Measurements from ENCODE around the gene SCAF1.
"Not testable (repeated sequence)": the region's sequence is repeated elsewhere in the genome, so short reads cannot be mapped to it uniquely, and the experiment has no call there.

SCAF1 gene

GRCh38 chr19:49599378-49600295 is 42.4 kb upstream of the SCAF1 start:
- DNase-seq (ENCODE audit: insufficient read length), result no peak
- FAIRE-seq, result no peak
- TF ChIP-seq POLR2AphosphoS5 (IDR thresholded peaks at IDR 0.05; ENCODE audit: low read depth, low read length), result no peak
- TF ChIP-seq TAF1 (IDR thresholded peaks at IDR 0.05; ENCODE audit: borderline replicate concordance, low read depth, low read length), result no peak
- no peak for TF ChIP-seq POLR2A (IDR thresholded peaks at IDR 0.05; ENCODE audit: low read depth, low read length)

GRCh38 chr19:49601482-49602038 is 40.4 kb upstream of the SCAF1 start:
- TF ChIP-seq POLR2AphosphoS5 (IDR thresholded peaks at IDR 0.05; ENCODE audit: low read depth, low read length), result no peak
- TF ChIP-seq TAF1 (IDR thresholded peaks at IDR 0.05; ENCODE audit: borderline replicate concordance, low read depth, low read length), result no peak
- no peak for TF ChIP-seq POLR2A (IDR thresholded peaks at IDR 0.05; ENCODE audit: low read depth, low read length)
- DNase-seq (ENCODE audit: insufficient read length) (no peak), FAIRE-seq (no peak)

- TF ChIP-seq TAF1 (IDR thresholded peaks at IDR 0.05; ENCODE audit: borderline replicate concordance, low read depth, low read length), result no peak
- TF ChIP-seq POLR2A (IDR thresholded peaks at IDR 0.05; ENCODE audit: low read depth, low read length), result no peak
- no peak for TF ChIP-seq POLR2AphosphoS5 (IDR thresholded peaks at IDR 0.05; ENCODE audit: low read depth, low read length)
- FAIRE-seq (no peak), DNase-seq (ENCODE audit: insufficient read length) (no peak)
These were observed 39.2 kb upstream of the SCAF1 start for GRCh38 chr19:49602806-49603205.

- TF ChIP-seq POLR2A (IDR thresholded peaks at IDR 0.05; ENCODE audit: low read depth, low read length) (no peak), TAF1 (IDR thresholded peaks at IDR 0.05; ENCODE audit: borderline replicate concordance, low read depth, low read length) (no peak), POLR2AphosphoS5 (IDR thresholded peaks at IDR 0.05; ENCODE audit: low read depth, low read length) (no peak)
- FAIRE-seq (no peak), DNase-seq (ENCODE audit: insufficient read length) (no peak)
These were observed 36.4 kb upstream of the SCAF1 start for GRCh38 chr19:49605605-49606004.

GRCh38 chr19:49609499-49610092 is 32.4 kb upstream of the SCAF1 start:
- DNase-seq (ENCODE audit: insufficient read length) (no peak), FAIRE-seq (no peak)
- TF ChIP-seq TAF1 (IDR thresholded peaks at IDR 0.05; ENCODE audit: borderline replicate concordance, low read depth, low read length) (no peak), POLR2AphosphoS5 (IDR thresholded peaks at IDR 0.05; ENCODE audit: low read depth, low read length) (no peak), POLR2A (IDR thresholded peaks at IDR 0.05; ENCODE audit: low read depth, low read length) (no peak)

GRCh38 chr19:49613374-49613773 is 28.6 kb upstream of the SCAF1 start:
- FAIRE-seq (no peak), DNase-seq (ENCODE audit: insufficient read length) (no peak)
- TF ChIP-seq TAF1 (IDR thresholded peaks at IDR 0.05; ENCODE audit: borderline replicate concordance, low read depth, low read length) (no peak), POLR2AphosphoS5 (IDR thresholded peaks at IDR 0.05; ENCODE audit: low read depth, low read length) (no peak), POLR2A (IDR thresholded peaks at IDR 0.05; ENCODE audit: low read depth, low read length) (no peak)

- TF ChIP-seq TAF1 (IDR thresholded peaks at IDR 0.05; ENCODE audit: borderline replicate concordance, low read depth, low read length) (no peak), POLR2AphosphoS5 (IDR thresholded peaks at IDR 0.05; ENCODE audit: low read depth, low read length) (no peak), POLR2A (IDR thresholded peaks at IDR 0.05; ENCODE audit: low read depth, low read length) (no peak)
- DNase-seq (ENCODE audit: insufficient read length) (no peak), FAIRE-seq (no peak)
These were observed 27.7 kb upstream of the SCAF1 start for GRCh38 chr19:49614096-49614833.

- no peak for DNase-seq (ENCODE audit: insufficient read length)
- TF ChIP-seq POLR2A (IDR thresholded peaks at IDR 0.05; ENCODE audit: low read depth, low read length) (no peak), TAF1 (IDR thresholded peaks at IDR 0.05; ENCODE audit: borderline replicate concordance, low read depth, low read length) (no peak)
- FAIRE-seq, result no peak
These were observed 26.1 kb upstream of the SCAF1 start for GRCh38 chr19:49615861-49616260.

- DNase-seq (ENCODE audit: insufficient read length) (no peak), FAIRE-seq (no peak)
- TF ChIP-seq TAF1 (IDR thresholded peaks at IDR 0.05; ENCODE audit: borderline replicate concordance, low read depth, low read length) (no peak), POLR2AphosphoS5 (IDR thresholded peaks at IDR 0.05; ENCODE audit: low read depth, low read length) (no peak), POLR2A (IDR thresholded peaks at IDR 0.05; ENCODE audit: low read depth, low read length) (no peak)
These were observed 25.5 kb upstream of the SCAF1 start for GRCh38 chr19:49616532-49616931.

GRCh38 chr19:49616945-49617344 is 25.1 kb upstream of the SCAF1 start:
- no peak for DNase-seq (ENCODE audit: insufficient read length)
- FAIRE-seq, result no peak
- TF ChIP-seq POLR2AphosphoS5 (IDR thresholded peaks at IDR 0.05; ENCODE audit: low read depth, low read length) (no peak), TAF1 (IDR thresholded peaks at IDR 0.05; ENCODE audit: borderline replicate concordance, low read depth, low read length) (no peak), POLR2A (IDR thresholded peaks at IDR 0.05; ENCODE audit: low read depth, low read length) (no peak)

- FAIRE-seq, result not testable (repeated sequence)
These were observed 24.1 kb upstream of the SCAF1 start for GRCh38 chr19:49617860-49618259.

More at GRCh38 chr19:49617860-49618259, 24.1 kb upstream of the SCAF1 start:
- not testable (repeated sequence) for DNase-seq (ENCODE audit: insufficient read length)

Measured in GM12892 (cell line).